Liver (tissue), 9 donors: ENCODE results near the gene SPATA33. TPM values are rescaled to one million over a fixed set of nuclear protein-coding genes. Genes with fewer than 3 reads are reported as not detected.

Experiments
- DNase-seq: peaks from one replicate; pipeline ENCODE4 v3.0.0-alpha.2; 2017; ENCODE audit warnings: low spot score
- H3K27ac ChIP-seq, 2 donors: one replicate each; pipeline ENCODE4 v1.7.0; 2013; ENCODE audit warnings: inconsistent platforms in 2 of 2, low read length in 2 of 2, control low read depth in 1 of 2, low read depth in 1 of 2, mild to moderate bottlenecking in 1 of 2
- H3K27me3 ChIP-seq, 4 donors: one replicate each; pipeline versions ENCODE4 v1.6.1 to v1.7.0; 2013; ENCODE audit warnings: low read length in 3 of 4, inconsistent platforms in 1 of 4, mild to moderate bottlenecking in 1 of 4, moderate library complexity in 1 of 4; ENCODE audit not compliant: control insufficient read depth in 4 of 4, insufficient read depth in 4 of 4
- H3K36me3 ChIP-seq, 4 donors: one replicate each; pipeline versions ENCODE4 v1.6.1 to v1.7.0; 2013; ENCODE audit warnings: low read length in 3 of 4, mild to moderate bottlenecking in 3 of 4, low read depth in 1 of 4, moderate library complexity in 1 of 4; ENCODE audit not compliant: control insufficient read depth in 4 of 4, insufficient read depth in 3 of 4
- H3K4me1 ChIP-seq, 4 donors: one replicate each; pipeline versions ENCODE4 v1.6.1 to v1.7.0; 2013; ENCODE audit warnings: low read length in 3 of 4, mild to moderate bottlenecking in 3 of 4, moderate library complexity in 1 of 4; ENCODE audit not compliant: control insufficient read depth in 4 of 4, insufficient read depth in 4 of 4
- H3K4me3 ChIP-seq, 3 donors: one replicate each; pipeline versions ENCODE4 v1.6.1 to v1.7.0; 2013; ENCODE audit warnings: low read length in 3 of 3, control low read depth in 1 of 3, low read depth in 1 of 3, mild to moderate bottlenecking in 1 of 3
- H3K9ac ChIP-seq, 2 donors: one replicate each; pipeline ENCODE4 v1.7.0; 2013; ENCODE audit warnings: low read length in 2 of 2, mild to moderate bottlenecking in 2 of 2, moderate library complexity in 2 of 2, control low read depth in 1 of 2, low read depth in 1 of 2
- H3K9me3 ChIP-seq, 4 donors: one replicate each; pipeline versions ENCODE4 v1.6.1 to v1.7.0; 2013; ENCODE audit warnings: low read length in 3 of 4; ENCODE audit not compliant: control insufficient read depth in 4 of 4
- EGR1 ChIP-seq, 2 donors: IDR thresholded peaks; 2 replicates each; pipeline ENCODE4 v1.6.1; 2016 to 2018; ENCODE audit warnings: antibody characterized with exemption in 2 of 2, low read depth in 2 of 2
- FOXA1 ChIP-seq: IDR thresholded peaks from 2 replicates; pipeline ENCODE4 v1.6.1; 2016; ENCODE audit warnings: antibody characterized with exemption
- FOXA2 ChIP-seq: IDR thresholded peaks from 2 replicates; pipeline ENCODE4 v1.6.1; 2016; ENCODE audit warnings: antibody characterized with exemption
- GABPA ChIP-seq, 2 donors: IDR thresholded peaks in 1 of 2; conservative IDR thresholded peaks in 1 of 2; 2 replicates each; pipeline ENCODE4 v1.6.1; 2016; ENCODE audit warnings: antibody characterized with exemption in 2 of 2, mild to moderate bottlenecking in 1 of 2, moderate library complexity in 1 of 2
- HNF4A ChIP-seq, 2 donors: conservative IDR thresholded peaks; 2 replicates each; pipeline ENCODE4 v1.6.1; 2016; ENCODE audit warnings: antibody characterized with exemption in 2 of 2, mild to moderate bottlenecking in 2 of 2
- HNF4G ChIP-seq: IDR thresholded peaks from 2 replicates; pipeline ENCODE4 v1.6.1; 2016; ENCODE audit warnings: antibody characterized with exemption
- JUND ChIP-seq, 2 donors: IDR thresholded peaks; 2 replicates each; pipeline ENCODE4 v1.6.1; 2016; ENCODE audit warnings: antibody characterized with exemption in 2 of 2
- NR2F2 ChIP-seq: IDR thresholded peaks from 2 replicates; pipeline ENCODE4 v1.6.1; 2016; ENCODE audit warnings: antibody characterized with exemption
- RXRA ChIP-seq, 2 donors: IDR thresholded peaks; 2 replicates each; pipeline ENCODE4 v1.6.1; 2017 to 2018; ENCODE audit warnings: antibody characterized with exemption in 2 of 2, mild to moderate bottlenecking in 1 of 2
- SP1 ChIP-seq: IDR thresholded peaks from 2 replicates; pipeline ENCODE4 v1.6.1; 2018; ENCODE audit warnings: antibody characterized with exemption, mild to moderate bottlenecking
- TAF1 ChIP-seq: conservative IDR thresholded peaks from 2 replicates; pipeline ENCODE4 v1.6.1; 2016; ENCODE audit warnings: antibody characterized with exemption, mild to moderate bottlenecking
- YY1 ChIP-seq: IDR thresholded peaks from 2 replicates; pipeline ENCODE4 v1.6.1; 2016; ENCODE audit warnings: antibody characterized with exemption, mild to moderate bottlenecking
- WGBS: extraction: QIAGEN DNeasy Blood & Tissue Kit; methylation state at CpG from one replicate; pipeline ENCODE4 v1.1.7; 2013; 5-methylcytosine and 5-hydroxymethylcytosine counted together
- polyA plus RNA-seq, 2 donors: library from polyadenylated mRNA; stranded (reverse) in 1 of 2; unstranded in 1 of 2; fragments of 200-250 nt in 1 of 2; fragments of >200 nt in 1 of 2; fragmentation: Nextera tagmentation in 1 of 2; extraction: Ambion mirVana in 1 of 2; gene quantifications; one replicate each; pipeline versions ENCODE4 v1.2.1 to v1.2.3, GENCODE V29; 2013 to 2015
- total RNA-seq, 2 donors: library from RNA; depleted of rRNA; stranded (reverse); fragments of >200 nt; gene quantifications; one replicate each; pipeline ENCODE4 v1.2.3, GENCODE V29; 2014
- TF ChIP-seq, protein P1 (sequence below): fragments of 150-350 bp; IDR thresholded peaks from 2 replicates; pipeline ENCODE4 v1.5.1; 2017; ENCODE audit warnings: improper control_type of control experiment, low read depth, low read length; ENCODE audit not compliant: missing input control
- TF ChIP-seq, protein P2 (sequence below): IDR thresholded peaks from 2 replicates; pipeline ENCODE4 v1.6.1; 2016; ENCODE audit warnings: antibody characterized with exemption
- TF ChIP-seq, protein P3 (sequence below): IDR thresholded peaks from 2 replicates; pipeline ENCODE4 v1.6.1; 2016; ENCODE audit warnings: antibody characterized with exemption, mild to moderate bottlenecking
- TF ChIP-seq, protein P4 (sequence below): IDR thresholded peaks from 2 replicates; pipeline ENCODE4 v1.6.1; 2016; ENCODE audit warnings: antibody characterized with exemption
- TF ChIP-seq, protein P5 (sequence below): IDR thresholded peaks from 2 replicates; pipeline ENCODE4 v1.6.1; 2016; ENCODE audit warnings: antibody characterized with exemption
- donor health status: healthy.
- donor health status: healthy.
- donor health status: healthy.
- donor health status: healthy.
- donor health status: healthy.

Gene SPATA33
- total and polyA plus RNA-seq, 4 donors, result 1.6 to 3.6 (median 3.4) TPM

DNA sequence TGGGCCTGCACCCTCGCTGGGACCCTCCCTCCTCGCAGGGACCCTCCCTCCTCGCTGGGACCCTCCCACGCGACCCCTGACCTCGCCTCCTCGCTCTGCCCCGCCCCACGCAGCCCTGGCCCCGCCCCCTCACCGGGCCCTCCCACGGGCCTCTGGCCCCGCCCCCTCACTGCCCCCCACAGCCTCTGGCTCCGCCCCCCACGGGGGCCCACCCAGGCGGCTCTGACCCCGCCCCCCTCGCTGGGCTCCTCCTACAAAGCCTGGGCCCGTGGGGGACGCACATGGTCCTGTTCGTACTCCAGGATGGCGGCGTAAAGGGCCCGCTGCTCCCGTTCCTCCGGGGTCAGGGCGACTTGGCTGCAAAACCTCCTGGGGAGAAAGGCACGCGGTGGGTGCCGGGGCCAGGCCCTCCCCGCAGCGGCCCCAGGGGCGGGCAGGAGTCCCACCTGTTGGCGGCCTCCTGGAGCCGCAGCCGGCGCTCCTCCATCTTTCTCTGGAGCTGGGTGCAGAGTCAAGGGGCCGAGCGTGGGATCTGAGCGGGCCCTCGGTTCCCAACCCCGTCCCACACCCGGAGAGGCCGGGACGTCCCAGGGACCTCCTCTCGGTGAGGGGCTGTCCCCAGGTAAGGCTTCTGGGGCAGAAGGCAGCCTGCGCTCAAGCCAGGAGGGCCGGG is 54.1 kb downstream of the SPATA33 start (continued):
- TF ChIP-seq, protein P1, sequence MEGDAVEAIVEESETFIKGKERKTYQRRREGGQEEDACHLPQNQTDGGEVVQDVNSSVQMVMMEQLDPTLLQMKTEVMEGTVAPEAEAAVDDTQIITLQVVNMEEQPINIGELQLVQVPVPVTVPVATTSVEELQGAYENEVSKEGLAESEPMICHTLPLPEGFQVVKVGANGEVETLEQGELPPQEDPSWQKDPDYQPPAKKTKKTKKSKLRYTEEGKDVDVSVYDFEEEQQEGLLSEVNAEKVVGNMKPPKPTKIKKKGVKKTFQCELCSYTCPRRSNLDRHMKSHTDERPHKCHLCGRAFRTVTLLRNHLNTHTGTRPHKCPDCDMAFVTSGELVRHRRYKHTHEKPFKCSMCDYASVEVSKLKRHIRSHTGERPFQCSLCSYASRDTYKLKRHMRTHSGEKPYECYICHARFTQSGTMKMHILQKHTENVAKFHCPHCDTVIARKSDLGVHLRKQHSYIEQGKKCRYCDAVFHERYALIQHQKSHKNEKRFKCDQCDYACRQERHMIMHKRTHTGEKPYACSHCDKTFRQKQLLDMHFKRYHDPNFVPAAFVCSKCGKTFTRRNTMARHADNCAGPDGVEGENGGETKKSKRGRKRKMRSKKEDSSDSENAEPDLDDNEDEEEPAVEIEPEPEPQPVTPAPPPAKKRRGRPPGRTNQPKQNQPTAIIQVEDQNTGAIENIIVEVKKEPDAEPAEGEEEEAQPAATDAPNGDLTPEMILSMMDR, result no peak
- TF ChIP-seq FOXA2 (no peak), EGR1 (IDR thresholded peaks at IDR 0.05; ENCODE audit: low read depth in 2 of 2) (no peak)

DNA sequence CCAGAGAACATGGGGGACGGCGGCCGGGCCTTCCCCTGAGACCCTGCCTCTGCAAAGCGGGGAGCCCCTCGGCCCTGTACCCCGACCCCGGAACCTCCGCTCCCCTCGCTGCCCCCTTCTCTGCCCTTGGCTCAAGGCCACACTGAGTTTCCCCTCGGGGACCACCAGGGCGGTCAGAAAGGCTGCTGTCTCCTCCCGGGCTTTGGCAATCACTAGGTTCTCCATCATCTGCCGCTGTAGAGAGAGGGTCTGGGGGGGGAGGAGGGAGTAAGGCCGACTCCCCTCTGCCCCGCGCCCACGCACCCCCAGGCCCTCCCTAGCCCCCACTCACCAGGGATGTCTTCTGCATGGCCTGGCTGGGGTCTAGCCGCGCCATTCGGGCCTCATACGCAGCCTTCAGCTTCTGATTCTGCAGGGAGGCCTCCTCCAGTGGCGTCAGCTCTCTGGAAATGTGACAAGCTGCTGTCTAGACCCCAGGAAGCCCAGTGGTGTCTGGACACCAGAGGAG is 54.7 kb downstream of the SPATA33 start:
- TF ChIP-seq, protein P2, sequence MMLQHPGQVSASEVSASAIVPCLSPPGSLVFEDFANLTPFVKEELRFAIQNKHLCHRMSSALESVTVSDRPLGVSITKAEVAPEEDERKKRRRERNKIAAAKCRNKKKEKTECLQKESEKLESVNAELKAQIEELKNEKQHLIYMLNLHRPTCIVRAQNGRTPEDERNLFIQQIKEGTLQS, result no peak
- TF ChIP-seq SP1 (no peak), EGR1 (IDR thresholded peaks at IDR 0.05; ENCODE audit: low read depth in 2 of 2) (no peak), JUND (IDR thresholded peaks at IDR 0.05) (no peak), HNF4A (conservative IDR thresholded peaks at IDR 0.05) (no peak), FOXA1 (no peak), HNF4G (no peak), NR2F2 (no peak)
- TF ChIP-seq, protein P3, sequence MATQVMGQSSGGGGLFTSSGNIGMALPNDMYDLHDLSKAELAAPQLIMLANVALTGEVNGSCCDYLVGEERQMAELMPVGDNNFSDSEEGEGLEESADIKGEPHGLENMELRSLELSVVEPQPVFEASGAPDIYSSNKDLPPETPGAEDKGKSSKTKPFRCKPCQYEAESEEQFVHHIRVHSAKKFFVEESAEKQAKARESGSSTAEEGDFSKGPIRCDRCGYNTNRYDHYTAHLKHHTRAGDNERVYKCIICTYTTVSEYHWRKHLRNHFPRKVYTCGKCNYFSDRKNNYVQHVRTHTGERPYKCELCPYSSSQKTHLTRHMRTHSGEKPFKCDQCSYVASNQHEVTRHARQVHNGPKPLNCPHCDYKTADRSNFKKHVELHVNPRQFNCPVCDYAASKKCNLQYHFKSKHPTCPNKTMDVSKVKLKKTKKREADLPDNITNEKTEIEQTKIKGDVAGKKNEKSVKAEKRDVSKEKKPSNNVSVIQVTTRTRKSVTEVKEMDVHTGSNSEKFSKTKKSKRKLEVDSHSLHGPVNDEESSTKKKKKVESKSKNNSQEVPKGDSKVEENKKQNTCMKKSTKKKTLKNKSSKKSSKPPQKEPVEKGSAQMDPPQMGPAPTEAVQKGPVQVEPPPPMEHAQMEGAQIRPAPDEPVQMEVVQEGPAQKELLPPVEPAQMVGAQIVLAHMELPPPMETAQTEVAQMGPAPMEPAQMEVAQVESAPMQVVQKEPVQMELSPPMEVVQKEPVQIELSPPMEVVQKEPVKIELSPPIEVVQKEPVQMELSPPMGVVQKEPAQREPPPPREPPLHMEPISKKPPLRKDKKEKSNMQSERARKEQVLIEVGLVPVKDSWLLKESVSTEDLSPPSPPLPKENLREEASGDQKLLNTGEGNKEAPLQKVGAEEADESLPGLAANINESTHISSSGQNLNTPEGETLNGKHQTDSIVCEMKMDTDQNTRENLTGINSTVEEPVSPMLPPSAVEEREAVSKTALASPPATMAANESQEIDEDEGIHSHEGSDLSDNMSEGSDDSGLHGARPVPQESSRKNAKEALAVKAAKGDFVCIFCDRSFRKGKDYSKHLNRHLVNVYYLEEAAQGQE, result no peak
- Histone ChIP-seq H3K27ac (no peak overlapping the region), H3K4me3 (peak overlapping the region in 1 of 3 donors; percentile 47), H3K36me3 (peaks cover 0 to 6% (median 1%) of the 10 kb centered on the region in 4 donors), H3K9ac (no peak overlapping the region), H3K4me1 (peaks cover 0 to 7% (median 6%) of the 10 kb centered on the region in 4 donors), H3K9me3 (no peaks in the 10 kb centered on the region), H3K27me3 (no peaks in the 10 kb centered on the region)
- DNase-seq, result no peak
- WGBS, result 28% methylated on average over 22 of the region's 22 CpGs

DNA sequence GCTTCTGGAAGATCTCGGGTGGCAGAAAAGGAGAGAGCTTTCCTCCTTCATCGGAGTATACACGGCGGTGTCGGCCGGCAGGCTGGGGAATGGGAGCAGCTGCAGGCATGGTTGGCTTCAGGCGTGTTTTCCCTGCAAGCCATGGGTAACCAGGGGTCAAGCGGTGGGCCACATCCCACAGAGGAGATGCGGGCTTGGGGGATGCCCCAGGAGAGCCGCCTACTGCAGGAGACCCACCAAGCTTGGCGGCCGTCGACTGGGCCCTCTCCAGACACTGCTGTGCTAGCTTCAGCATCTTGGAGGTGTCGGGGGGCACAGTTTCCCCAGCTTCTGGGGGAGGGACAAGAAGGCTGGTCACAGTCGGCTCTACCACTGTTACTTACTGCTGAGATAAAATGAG is 58.9 kb downstream of the SPATA33 start:
- H3K27ac ChIP-seq, result no peak overlapping the region
- no peak for DNase-seq
- H3K9me3 ChIP-seq, result no peaks in the 10 kb centered on the region
- WGBS, result 95% methylated on average over 15 of the region's 15 CpGs
- no peak overlapping the region for H3K9ac ChIP-seq
- H3K4me3 ChIP-seq, result no peak overlapping the region
- H3K36me3 ChIP-seq, result no peaks in the 10 kb centered on the region
- H3K4me1 ChIP-seq, result peaks cover 7 to 16% (median 10%) of the 10 kb centered on the region in 4 donors
- no peaks in the 10 kb centered on the region for H3K27me3 ChIP-seq
- no peak for TF ChIP-seq GABPA (IDR thresholded peaks at IDR 0.05 in 1 of 2, conservative IDR thresholded peaks at IDR 0.05 in 1 of 2)
- TF ChIP-seq, protein P2, result no peak
- TF ChIP-seq TAF1, result no peak
- TF ChIP-seq, protein P1, result no peak
- no peak for TF ChIP-seq HNF4A (conservative IDR thresholded peaks at IDR 0.05)
- TF ChIP-seq, protein P4, sequence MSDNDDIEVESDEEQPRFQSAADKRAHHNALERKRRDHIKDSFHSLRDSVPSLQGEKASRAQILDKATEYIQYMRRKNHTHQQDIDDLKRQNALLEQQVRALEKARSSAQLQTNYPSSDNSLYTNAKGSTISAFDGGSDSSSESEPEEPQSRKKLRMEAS, result no peak
- no peak for TF ChIP-seq NR2F2
- TF ChIP-seq FOXA1, result no peak
- TF ChIP-seq, protein P5, sequence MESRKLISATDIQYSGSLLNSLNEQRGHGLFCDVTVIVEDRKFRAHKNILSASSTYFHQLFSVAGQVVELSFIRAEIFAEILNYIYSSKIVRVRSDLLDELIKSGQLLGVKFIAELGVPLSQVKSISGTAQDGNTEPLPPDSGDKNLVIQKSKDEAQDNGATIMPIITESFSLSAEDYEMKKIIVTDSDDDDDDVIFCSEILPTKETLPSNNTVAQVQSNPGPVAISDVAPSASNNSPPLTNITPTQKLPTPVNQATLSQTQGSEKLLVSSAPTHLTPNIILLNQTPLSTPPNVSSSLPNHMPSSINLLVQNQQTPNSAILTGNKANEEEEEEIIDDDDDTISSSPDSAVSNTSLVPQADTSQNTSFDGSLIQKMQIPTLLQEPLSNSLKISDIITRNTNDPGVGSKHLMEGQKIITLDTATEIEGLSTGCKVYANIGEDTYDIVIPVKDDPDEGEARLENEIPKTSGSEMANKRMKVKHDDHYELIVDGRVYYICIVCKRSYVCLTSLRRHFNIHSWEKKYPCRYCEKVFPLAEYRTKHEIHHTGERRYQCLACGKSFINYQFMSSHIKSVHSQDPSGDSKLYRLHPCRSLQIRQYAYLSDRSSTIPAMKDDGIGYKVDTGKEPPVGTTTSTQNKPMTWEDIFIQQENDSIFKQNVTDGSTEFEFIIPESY, result no peak
- no peak for TF ChIP-seq SP1
- no peak for TF ChIP-seq YY1
- no peak for TF ChIP-seq RXRA (IDR thresholded peaks at IDR 0.05)
- no peak for TF ChIP-seq HNF4G
